ENCODE data around the gene NEB. TPM values are rescaled to one million over a fixed set of nuclear protein-coding genes. Genes with fewer than 3 reads are reported as not detected.

NEB gene
- total RNA-seq, 1 experiment from 2014 or later = 0.11 TPM

DNA sequence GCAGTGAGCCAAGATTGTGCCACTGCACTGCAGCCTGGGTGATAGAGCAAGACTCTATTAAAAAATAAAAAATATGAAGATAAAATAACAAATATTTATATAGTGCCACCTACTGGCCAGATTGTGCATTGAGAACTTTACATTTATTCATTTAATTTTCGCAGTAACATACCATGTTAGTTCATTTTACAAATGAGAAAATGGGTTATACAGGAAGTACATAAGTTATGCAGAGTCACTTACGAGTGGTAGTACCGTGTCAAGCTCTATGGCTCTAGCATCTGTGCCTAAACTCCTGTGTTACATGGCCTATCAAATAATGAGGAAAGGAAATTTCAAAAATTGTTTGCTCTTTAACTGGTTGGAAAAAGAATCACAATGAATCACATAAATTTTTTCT lies 296.6 kb downstream of the NEB start:
- ATAC-seq (peak; percentile 35), DNase-seq (peak; percentile 61)
- H4K20me1 ChIP-seq (ENCODE audit: low read length) = no peaks in the 10 kb centered on the region
- H3K4me1 ChIP-seq (ENCODE audit: insufficient read depth, low read length) = no peaks in the 10 kb centered on the region
- TF ChIP-seq, protein P1, sequence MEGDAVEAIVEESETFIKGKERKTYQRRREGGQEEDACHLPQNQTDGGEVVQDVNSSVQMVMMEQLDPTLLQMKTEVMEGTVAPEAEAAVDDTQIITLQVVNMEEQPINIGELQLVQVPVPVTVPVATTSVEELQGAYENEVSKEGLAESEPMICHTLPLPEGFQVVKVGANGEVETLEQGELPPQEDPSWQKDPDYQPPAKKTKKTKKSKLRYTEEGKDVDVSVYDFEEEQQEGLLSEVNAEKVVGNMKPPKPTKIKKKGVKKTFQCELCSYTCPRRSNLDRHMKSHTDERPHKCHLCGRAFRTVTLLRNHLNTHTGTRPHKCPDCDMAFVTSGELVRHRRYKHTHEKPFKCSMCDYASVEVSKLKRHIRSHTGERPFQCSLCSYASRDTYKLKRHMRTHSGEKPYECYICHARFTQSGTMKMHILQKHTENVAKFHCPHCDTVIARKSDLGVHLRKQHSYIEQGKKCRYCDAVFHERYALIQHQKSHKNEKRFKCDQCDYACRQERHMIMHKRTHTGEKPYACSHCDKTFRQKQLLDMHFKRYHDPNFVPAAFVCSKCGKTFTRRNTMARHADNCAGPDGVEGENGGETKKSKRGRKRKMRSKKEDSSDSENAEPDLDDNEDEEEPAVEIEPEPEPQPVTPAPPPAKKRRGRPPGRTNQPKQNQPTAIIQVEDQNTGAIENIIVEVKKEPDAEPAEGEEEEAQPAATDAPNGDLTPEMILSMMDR (conservative IDR thresholded peaks at IDR 0.05; ENCODE audit: low read depth, low read length) = peak; percentile 58
- TF ChIP-seq EZH2phosphoT487 (IDR thresholded peaks at IDR 0.05; ENCODE audit: borderline replicate concordance, low read length) = no peak
- H3K4me2 ChIP-seq (ENCODE audit: low read length) = no peak overlapping the region
- no TSS peak for BruUV-seq (replicated peaks)
- peaks cover 73% of the 10 kb centered on the region for H3K36me3 ChIP-seq (ENCODE audit: low read depth, low read length)
- no peaks in the 10 kb centered on the region for H3F3A ChIP-seq (ENCODE audit: low read length, unreplicated experiment)
- no peak overlapping the region for H2AFZ ChIP-seq (ENCODE audit: low read length)
- ChIA-PET POLR2A (ENCODE audit: unreplicated experiment) (no interaction called here), CTCF (no interaction called here)
- intact Hi-C loops (cut with micrococcal nuclease) = loop anchor here (5.0 to 10.0 kb wide), 3 partner anchors 150 to 1853 kb away; partner anchors contain the start of genes MMADHC, NMI and RBM43
- H3K27me3 ChIP-seq (ENCODE audit: low read length) = no peaks in the 10 kb centered on the region
- H3K9ac ChIP-seq (ENCODE audit: low read length) = no peak overlapping the region
- no peaks in the 10 kb centered on the region for H3K9me3 ChIP-seq (ENCODE audit: low read length)
- no peak overlapping the region for H3K27ac ChIP-seq (ENCODE audit: low read length)
- no peaks in the 10 kb centered on the region for H3K79me2 ChIP-seq (ENCODE audit: low read length)
- no peak overlapping the region for H3K4me3 ChIP-seq (ENCODE audit: low read length)
- H3K9me2 ChIP-seq (replicated peaks; ENCODE audit: low read length) = no peaks in the 10 kb centered on the region

Other genes starting within 250 kb of the NEB start
- gene ARL5A, start 93.9 kb upstream of the NEB start, total RNA-seq (2014; rRNA removed) = 45.6 and 53.0 TPM in 2 replicates